SHP77 treated with DMSO at 0.1 percent for 48 hours (cell line): ENCODE data around the gene S100A12.

ENCODE experiments used
- DNase-seq: peaks from one replicate; lab custom pipeline; 2025; lab: John Stamatoyannopoulos, UW

Gene S100A12

GRCh38 chr1:153368495-153368894, 6.9 kb downstream of the S100A12 start:
- no peak for DNase-seq

- DNase-seq: no peak
Measured at GRCh38 chr1:153367090-153367489, 8.3 kb downstream of the S100A12 start.

- DNase-seq: no peak
Measured at GRCh38 chr1:153366261-153366660, 9.2 kb downstream of the S100A12 start.

- no peak for DNase-seq
Measured at GRCh38 chr1:153365696-153366095, 9.7 kb downstream of the S100A12 start.

- no peak for DNase-seq
Measured at GRCh38 chr1:153364766-153365666, 10.4 kb downstream of the S100A12 start.

GRCh38 chr1:153364156-153364555, 11.3 kb downstream of the S100A12 start:
- DNase-seq: no peak

- DNase-seq: no peak
Measured at GRCh38 chr1:153363641-153364040, 11.8 kb downstream of the S100A12 start.

- no peak for DNase-seq
Measured at GRCh38 chr1:153362187-153362775, 13.1 kb downstream of the S100A12 start.

GRCh38 chr1:153361480-153362109, 13.8 kb downstream of the S100A12 start:
- no peak for DNase-seq

- no peak for DNase-seq
Measured at GRCh38 chr1:153360592-153361479, 14.6 kb downstream of the S100A12 start.

- DNase-seq: no peak
Measured at GRCh38 chr1:153360190-153360589, 15.2 kb downstream of the S100A12 start.

- DNase-seq: no peak
Measured at GRCh38 chr1:153359241-153359640, 16.2 kb downstream of the S100A12 start.

GRCh38 chr1:153358691-153358975, 16.8 kb downstream of the S100A12 start:
- no peak for DNase-seq

GRCh38 chr1:153357853-153358690, 17.3 kb downstream of the S100A12 start, which contains the start of gene S100A9:
S100A9 (plus strand) TSS chr1:153357854; CDS start chr1:153358284, 430 bp downstream.
- DNase-seq: no peak

- no peak for DNase-seq
Measured at GRCh38 chr1:153357076-153357852, 18.2 kb downstream of the S100A12 start.

GRCh38 chr1:153356392-153357075, 18.9 kb downstream of the S100A12 start:
- no peak for DNase-seq

GRCh38 chr1:153355445-153356071, 19.9 kb downstream of the S100A12 start:
- peak; percentile 74 for DNase-seq

- no peak for DNase-seq
Measured at GRCh38 chr1:153354515-153355193, 20.8 kb downstream of the S100A12 start.
